OCI-LY3 (cell line): Measurements from ENCODE around the gene ZNRF1.

Experiments
- EZH2phosphoT487 ChIP-seq: fragments of 200-600 bp; shearing (Covaris generic); IDR thresholded peaks from 2 replicates; pipeline ENCODE4 v1.6.1; 2018; ENCODE audit warnings: antibody characterized with exemption, mixed run types, low read depth
- TF ChIP-seq, protein P1 (sequence below): fragments of 200-600, 300-600 bp; sonication (generic); IDR thresholded peaks from 2 replicates; pipeline ENCODE4 v1.5.1; 2014; ENCODE audit warnings: antibody characterized with exemption, low read length, low read depth

DNA sequence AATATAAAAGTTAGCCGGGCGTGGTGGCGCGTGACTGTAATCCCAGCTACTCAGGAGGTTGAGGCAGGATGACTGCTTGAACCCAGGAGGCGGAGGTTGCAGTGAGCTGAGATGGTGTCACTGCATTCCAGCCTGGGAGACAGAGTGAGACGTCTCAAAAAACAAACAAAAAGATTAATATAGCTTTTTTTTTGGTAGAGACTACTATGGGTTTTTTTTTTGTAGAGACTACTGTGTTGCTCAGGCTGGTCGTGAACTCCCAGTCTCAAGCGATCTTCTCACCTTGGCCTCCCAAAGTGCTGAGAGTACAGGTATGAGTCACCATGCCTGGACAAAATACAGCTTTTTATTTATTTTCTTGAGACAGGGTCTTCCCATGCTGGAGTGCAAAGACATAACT is 20.2 kb downstream of the ZNRF1 start:
- TF ChIP-seq, protein P1, sequence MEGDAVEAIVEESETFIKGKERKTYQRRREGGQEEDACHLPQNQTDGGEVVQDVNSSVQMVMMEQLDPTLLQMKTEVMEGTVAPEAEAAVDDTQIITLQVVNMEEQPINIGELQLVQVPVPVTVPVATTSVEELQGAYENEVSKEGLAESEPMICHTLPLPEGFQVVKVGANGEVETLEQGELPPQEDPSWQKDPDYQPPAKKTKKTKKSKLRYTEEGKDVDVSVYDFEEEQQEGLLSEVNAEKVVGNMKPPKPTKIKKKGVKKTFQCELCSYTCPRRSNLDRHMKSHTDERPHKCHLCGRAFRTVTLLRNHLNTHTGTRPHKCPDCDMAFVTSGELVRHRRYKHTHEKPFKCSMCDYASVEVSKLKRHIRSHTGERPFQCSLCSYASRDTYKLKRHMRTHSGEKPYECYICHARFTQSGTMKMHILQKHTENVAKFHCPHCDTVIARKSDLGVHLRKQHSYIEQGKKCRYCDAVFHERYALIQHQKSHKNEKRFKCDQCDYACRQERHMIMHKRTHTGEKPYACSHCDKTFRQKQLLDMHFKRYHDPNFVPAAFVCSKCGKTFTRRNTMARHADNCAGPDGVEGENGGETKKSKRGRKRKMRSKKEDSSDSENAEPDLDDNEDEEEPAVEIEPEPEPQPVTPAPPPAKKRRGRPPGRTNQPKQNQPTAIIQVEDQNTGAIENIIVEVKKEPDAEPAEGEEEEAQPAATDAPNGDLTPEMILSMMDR, result no peak
- TF ChIP-seq EZH2phosphoT487, result no peak
